ENCODE data around the gene SLC22A23.

GRCh38 chr6:3466488-3467219, 9.8 kb upstream of the SLC22A23 start:
- TF ChIP-seq EZH2 (IDR thresholded peaks at IDR 0.05; ENCODE audit: insufficient read depth, poor library complexity, severe bottlenecking) (no peak), EZH2phosphoT487 (IDR thresholded peaks at IDR 0.05; ENCODE audit: insufficient read depth, low read depth) (no peak)
